Choroid plexus epithelial cell (primary cell): Measurements from ENCODE around the gene UBE2F.
A peak's percentile ranks its signal among the peaks of the same experiment; 100 is the strongest.

ENCODE experiments used
- DNase-seq: peaks from one replicate; pipeline ENCODE4 v3.0.0-alpha.2; 2010; ENCODE audit warnings: low read depth
- H3K4me3 ChIP-seq: 2 replicates; pipeline ENCODE4 v1.5.1; 2011; ENCODE audit warnings: low read depth, mild to moderate bottlenecking, control low read depth, low read length, moderate library complexity
- TF ChIP-seq, protein P1 (sequence below): conservative IDR thresholded peaks from 2 replicates; pipeline ENCODE4 v1.5.1; 2011; ENCODE audit warnings: low read depth, mild to moderate bottlenecking, control low read depth, inconsistent platforms, low read length, moderate library complexity

Gene UBE2F, protein sequence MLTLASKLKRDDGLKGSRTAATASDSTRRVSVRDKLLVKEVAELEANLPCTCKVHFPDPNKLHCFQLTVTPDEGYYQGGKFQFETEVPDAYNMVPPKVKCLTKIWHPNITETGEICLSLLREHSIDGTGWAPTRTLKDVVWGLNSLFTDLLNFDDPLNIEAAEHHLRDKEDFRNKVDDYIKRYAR

DNA sequence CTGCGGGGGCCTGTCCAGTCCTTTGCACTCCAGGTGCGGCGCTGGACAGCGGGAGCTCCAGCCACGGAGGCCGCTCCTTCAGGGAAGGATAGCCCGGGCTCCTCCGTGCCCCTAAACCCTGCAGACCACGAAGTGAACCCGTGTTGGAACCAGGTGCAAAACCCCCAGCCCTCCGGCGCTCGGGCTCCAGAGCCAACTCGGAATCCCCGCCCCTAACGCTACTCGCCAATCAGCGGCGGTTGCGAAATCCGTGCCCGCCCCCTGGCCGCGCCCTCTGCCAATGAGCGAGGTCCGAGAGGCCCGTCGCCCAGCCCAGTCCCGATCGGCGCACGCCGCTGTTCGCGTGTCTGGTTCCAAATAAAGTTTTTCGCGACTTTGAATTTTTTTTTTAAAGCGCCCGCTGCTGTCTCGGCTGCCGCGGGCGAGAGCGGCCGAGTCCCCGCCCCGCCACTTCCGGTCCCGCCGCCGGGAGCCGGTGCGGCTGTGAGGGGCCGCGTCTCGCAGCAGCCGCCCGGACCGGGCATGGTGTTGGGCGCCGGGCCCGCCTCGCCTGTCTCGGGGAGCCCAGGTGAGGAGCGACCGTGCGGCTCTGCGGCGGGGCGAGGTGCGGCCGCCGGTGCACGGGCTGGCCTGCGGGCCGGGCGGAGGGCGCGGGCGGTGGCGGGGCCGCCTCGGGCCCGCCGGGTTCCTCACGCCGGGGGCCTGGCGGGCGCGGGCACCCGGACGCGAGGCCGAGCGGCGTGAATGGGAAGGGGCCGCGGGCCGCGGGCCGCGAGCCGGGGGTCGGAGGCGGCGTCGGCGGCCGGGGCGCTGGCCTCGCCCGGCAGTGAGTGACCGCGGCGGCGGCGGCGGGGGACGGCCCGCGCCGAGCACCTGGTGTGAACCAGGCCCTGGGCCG, at the start of gene UBE2F:
UBE2F (plus strand) TSS at position 450 of the 898 bp plus-strand sequence. CDS start 6,094 bp downstream, outside the sequence.
- H3K4me3 ChIP-seq = peak within 1 kb of the TSS; percentile 87
- peak; percentile 98 for DNase-seq
- TF ChIP-seq, protein P1, sequence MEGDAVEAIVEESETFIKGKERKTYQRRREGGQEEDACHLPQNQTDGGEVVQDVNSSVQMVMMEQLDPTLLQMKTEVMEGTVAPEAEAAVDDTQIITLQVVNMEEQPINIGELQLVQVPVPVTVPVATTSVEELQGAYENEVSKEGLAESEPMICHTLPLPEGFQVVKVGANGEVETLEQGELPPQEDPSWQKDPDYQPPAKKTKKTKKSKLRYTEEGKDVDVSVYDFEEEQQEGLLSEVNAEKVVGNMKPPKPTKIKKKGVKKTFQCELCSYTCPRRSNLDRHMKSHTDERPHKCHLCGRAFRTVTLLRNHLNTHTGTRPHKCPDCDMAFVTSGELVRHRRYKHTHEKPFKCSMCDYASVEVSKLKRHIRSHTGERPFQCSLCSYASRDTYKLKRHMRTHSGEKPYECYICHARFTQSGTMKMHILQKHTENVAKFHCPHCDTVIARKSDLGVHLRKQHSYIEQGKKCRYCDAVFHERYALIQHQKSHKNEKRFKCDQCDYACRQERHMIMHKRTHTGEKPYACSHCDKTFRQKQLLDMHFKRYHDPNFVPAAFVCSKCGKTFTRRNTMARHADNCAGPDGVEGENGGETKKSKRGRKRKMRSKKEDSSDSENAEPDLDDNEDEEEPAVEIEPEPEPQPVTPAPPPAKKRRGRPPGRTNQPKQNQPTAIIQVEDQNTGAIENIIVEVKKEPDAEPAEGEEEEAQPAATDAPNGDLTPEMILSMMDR = no peak

DNA sequence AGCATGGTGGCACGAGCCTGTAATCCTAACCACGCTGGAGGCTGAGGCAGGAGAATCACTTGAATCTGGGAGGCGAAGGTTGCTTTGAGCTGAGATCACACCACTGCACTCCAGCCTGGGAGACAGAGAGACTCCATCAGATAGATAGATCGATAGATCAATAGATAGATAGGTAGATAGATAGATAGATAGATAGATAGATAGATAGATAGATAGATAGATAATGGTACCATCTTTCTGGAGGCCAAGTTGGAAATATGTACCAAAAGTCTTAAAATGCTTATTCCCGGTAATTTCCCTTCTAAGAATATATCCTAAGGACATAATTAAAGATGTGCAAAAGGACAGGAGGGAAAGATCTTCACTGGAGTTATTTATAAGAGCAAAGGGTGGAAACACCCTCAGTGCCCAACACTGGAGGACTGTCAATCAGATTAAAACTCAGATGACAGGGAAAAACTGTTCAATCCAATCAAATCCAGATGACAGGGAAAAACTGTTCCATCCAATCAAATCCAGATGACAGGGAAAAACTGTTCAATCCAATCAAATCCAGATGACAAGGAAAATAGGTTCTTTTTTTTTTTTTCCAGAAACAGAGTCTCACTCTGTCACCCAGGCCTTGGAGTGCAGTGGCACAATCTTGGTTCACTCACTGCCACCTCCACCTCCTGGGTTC, 49.0 kb upstream of the UBE2F start:
- H3K4me3 ChIP-seq = no peak overlapping the region

DNA sequence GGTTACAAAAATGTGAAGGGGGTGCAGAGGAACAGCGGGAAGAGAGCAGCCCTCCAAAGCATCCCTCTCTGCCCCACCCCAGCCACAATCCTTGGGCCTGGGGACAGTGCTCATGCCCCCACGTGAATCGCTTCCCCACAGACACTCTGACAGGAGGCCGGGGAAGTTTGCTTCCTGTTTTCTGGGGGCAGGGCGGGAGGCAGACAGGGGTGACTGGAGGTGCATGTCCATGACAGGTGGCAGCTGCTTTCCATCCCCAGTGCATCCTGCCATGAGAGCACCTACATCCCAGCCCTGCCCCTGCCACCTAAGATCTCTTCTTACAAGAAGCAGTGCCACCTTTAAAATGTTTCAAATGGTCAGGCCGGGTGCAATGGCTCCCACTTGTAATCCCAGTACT, 47.2 kb upstream of the UBE2F start:
- TF ChIP-seq, protein P1 = no peak
- no peak for DNase-seq
- no peak overlapping the region for H3K4me3 ChIP-seq

More for the DNA sequence above, 49.0 kb upstream of the UBE2F start:
- no peak for DNase-seq
- TF ChIP-seq, protein P1 = no peak

DNA sequence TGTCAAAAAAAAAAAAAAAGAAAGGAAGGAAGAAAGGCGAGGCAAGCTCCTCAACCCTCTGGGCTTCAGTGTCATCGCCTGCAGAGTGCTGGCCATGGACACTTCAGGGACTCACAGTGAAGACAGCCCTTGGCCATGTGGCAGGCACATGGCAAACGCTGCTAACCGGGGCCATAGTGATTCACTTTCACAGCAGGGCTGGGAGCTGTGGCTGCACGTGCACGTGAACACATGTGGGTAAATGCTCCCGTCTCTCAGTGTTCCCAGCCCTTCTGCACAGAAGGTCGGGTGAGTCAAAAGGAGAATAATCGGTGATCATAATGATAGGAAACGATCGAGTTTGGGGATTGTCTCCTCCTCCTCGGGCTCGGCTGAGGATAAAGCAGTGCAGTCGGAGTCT, 46.1 kb upstream of the UBE2F start:
- H3K4me3 ChIP-seq = no peak overlapping the region
- TF ChIP-seq, protein P1 = no peak
- DNase-seq = peak; percentile 40

DNA sequence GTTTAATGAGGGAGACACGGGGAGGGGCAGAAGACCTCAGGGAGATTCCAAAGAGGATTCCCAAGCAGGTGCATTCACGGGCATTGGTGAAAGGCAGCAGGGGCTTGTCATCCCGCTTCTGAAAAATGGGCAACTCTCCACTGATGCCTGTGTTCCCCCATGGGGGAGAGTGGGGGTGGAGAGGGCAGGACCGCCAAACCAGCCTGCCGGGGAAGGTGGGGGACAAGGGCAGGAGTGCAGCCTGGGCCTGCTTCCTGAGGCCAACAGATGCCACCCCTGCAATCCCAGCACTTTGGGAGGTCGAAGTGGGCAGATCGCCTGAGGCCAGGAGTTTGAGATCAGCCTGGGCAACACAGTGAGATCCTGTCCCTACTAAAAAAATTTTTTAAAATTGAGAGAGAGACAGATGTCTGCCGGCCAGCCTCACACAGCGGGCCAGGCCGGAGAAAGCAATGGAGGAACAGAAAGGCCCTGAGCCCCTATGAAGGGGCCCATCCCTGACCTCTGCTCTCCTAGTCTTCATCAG, 44.8 kb upstream of the UBE2F start:
- TF ChIP-seq, protein P1 = no peak
- no peak overlapping the region for H3K4me3 ChIP-seq
- DNase-seq = no peak

DNA sequence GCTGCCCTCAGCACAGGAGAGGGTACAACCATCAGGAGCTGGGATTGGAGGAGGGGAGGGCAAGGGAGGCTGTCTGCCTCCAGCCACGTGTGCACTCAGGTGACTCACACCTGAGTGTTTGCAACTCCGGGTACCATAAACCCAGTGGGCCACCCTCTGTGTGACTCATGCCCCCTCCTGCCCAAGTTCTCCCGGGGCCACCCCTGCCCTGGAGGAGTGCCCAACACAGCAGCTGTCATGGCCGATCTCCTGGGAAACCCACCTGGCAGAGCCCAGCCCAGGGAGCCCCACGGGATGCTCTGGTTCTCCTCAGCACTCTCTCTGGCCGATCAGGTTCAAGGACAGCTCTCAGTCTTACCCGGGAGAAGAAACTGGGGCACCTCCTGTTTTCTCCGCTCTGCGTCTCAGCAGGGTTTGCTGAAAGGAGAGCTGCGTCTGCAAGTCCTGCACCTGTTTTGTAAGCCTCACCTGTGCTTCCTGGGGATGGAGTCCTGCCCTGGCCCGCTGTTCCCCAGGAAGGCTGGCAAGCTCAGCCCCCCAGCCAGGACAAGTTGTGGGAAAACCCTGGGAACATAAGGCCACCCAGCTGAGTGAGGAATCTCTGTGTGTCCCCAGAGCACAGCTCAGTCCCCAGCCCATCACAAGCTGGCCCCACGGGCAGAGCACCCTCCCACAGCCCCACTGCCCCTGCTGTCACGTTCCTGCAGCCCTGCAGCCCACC, 44.0 kb upstream of the UBE2F start:
- H3K4me3 ChIP-seq = no peak overlapping the region
- DNase-seq = no peak
- TF ChIP-seq, protein P1 = no peak
